A549 (cell line): ENCODE measurements around the gene CA12. TPM values are rescaled to one million over a fixed set of nuclear protein-coding genes. Genes with fewer than 3 reads are reported as not detected.

Source experiments
- ATAC-seq, 2 experiments: fragments of 200-7000 bp in 1 of 2; fragments of >200 bp in 1 of 2; cut with Nextera tagmentation in 1 of 2; cut with Tn5 transposase in 1 of 2; 3 replicates each; pipeline versions ENCODE4 v1.8.0 to v1.9.1; 2018 to 2020; ENCODE audit warnings: mild to moderate bottlenecking in 1 of 2, moderate library complexity in 1 of 2
- CTCF ChIA-PET: fragments of 300-600 bp; sonication (Branson Sonifier 250); formaldehyde crosslinking; extraction: SDS; loops from one replicate; lab custom pipeline; 2021; ENCODE audit warnings: antibody characterized with exemption, inconsistent platforms; lab: Yijun Ruan, JAX
- POLR2A ChIA-PET: fragments of 350-600 bp; formaldehyde crosslinking; extraction: SDS; loops from one replicate; lab custom pipeline; 2021; ENCODE audit warnings: antibody characterized with exemption, inconsistent platforms; lab: Yijun Ruan, JAX
- DNase-seq, 2 experiments: peaks; one replicate each; pipeline versions ENCODE4 v3.0.0 to v3.0.0-alpha.2; 2011 to 2016; ENCODE audit warnings: low read depth in 1 of 2, low spot score in 1 of 2
- FAIRE-seq: peaks from 2 replicates; lab custom pipeline; 2011; peaks lifted over from hg19 to GRCh38; lab: Jason Lieb, UNC
- H3K27ac ChIP-seq, 2 experiments: fragments of >200 bp; sonication (Bioruptor Twin); formaldehyde crosslinking; 3 replicates each; pipeline ENCODE4 v1.5.1; 2016 to 2017
- H3K4me1 ChIP-seq: fragments of >200 bp; sonication (Bioruptor Twin); formaldehyde crosslinking; 3 replicates; pipeline ENCODE4 v1.6.1; 2016
- H3K4me2 ChIP-seq: fragments of >200 bp; sonication (Bioruptor Twin); formaldehyde crosslinking; 3 replicates; pipeline ENCODE4 v1.6.1; 2016
- H3K4me3 ChIP-seq: fragments of >200 bp; sonication (Bioruptor Twin); formaldehyde crosslinking; 3 replicates; pipeline ENCODE4 v1.5.1; 2016
- H3K9me3 ChIP-seq: fragments of >200 bp; sonication (Bioruptor Twin); formaldehyde crosslinking; 3 replicates; pipeline ENCODE4 v1.6.1; 2016
- BHLHE40 ChIP-seq: IDR thresholded peaks from 2 replicates; pipeline ENCODE4 v1.6.1; 2012; ENCODE audit warnings: low read depth, low read length, inconsistent platforms
- CBX2 ChIP-seq: fragments of 200-600 bp; sonication (generic); IDR thresholded peaks from 2 replicates; pipeline ENCODE4 v1.6.1; 2016; ENCODE audit warnings: low read depth, mild to moderate bottlenecking, borderline replicate concordance
- CEBPB ChIP-seq, 2 experiments: fragments of >200 bp in 1 of 2; sonication (Bioruptor Twin) in 1 of 2; formaldehyde crosslinking in 1 of 2; IDR thresholded peaks; 2 replicates each; pipeline ENCODE4 v1.6.1; 2012 to 2016
- CHD4 ChIP-seq: fragments of 200-600 bp; sonication (generic); IDR thresholded peaks from 2 replicates; pipeline ENCODE4 v1.6.1; 2016; ENCODE audit warnings: antibody characterized with exemption, mild to moderate bottlenecking, borderline replicate concordance
- EHMT2 ChIP-seq: fragments of 200-600 bp; sonication (generic); IDR thresholded peaks from 2 replicates; pipeline ENCODE4 v1.6.1; 2016; ENCODE audit warnings: antibody characterized with exemption, low read depth, mild to moderate bottlenecking, moderate library complexity
- FOXS1 ChIP-seq: fragments of 250-450 bp; sonication (Bioruptor Pico); IDR thresholded peaks from 2 replicates; pipeline ENCODE4 v1.5.0; 2020; ENCODE audit warnings: mild to moderate bottlenecking, moderate library complexity
- JUN ChIP-seq, 2 experiments: fragments of >200 bp; sonication (Bioruptor Twin); formaldehyde crosslinking; IDR thresholded peaks; 2 replicates in 1 of 2; 3 replicates in 1 of 2; pipeline ENCODE4 v1.6.1; 2016 to 2017
- KDM5A ChIP-seq: fragments of 200-600 bp; sonication (generic); IDR thresholded peaks from 2 replicates; pipeline ENCODE4 v1.6.1; 2016; ENCODE audit warnings: antibody characterized with exemption, mild to moderate bottlenecking
- NPAS2 ChIP-seq: fragments of 250-450 bp; sonication (Bioruptor Pico); IDR thresholded peaks from 2 replicates; pipeline ENCODE4 v1.8.0; 2022; ENCODE audit warnings: mild to moderate bottlenecking, moderate library complexity, borderline replicate concordance
- NR3C1 ChIP-seq: fragments of >200 bp; sonication (Bioruptor Twin); formaldehyde crosslinking; IDR thresholded peaks from 3 replicates; pipeline ENCODE4 v1.6.1; 2017
- POLR2AphosphoS2 ChIP-seq: conservative IDR thresholded peaks from 2 replicates; pipeline ENCODE4 v1.6.1; 2012; ENCODE audit warnings: low read length, improper control_type of control experiment, inconsistent platforms
- REST ChIP-seq: fragments of 200-600 bp; sonication (generic); IDR thresholded peaks from 2 replicates; pipeline ENCODE4 v1.6.1; 2016; ENCODE audit warnings: antibody characterized with exemption, mild to moderate bottlenecking, moderate library complexity
- SMC3 ChIP-seq: fragments of >200 bp; sonication (Bioruptor Twin); formaldehyde crosslinking; IDR thresholded peaks from 3 replicates; pipeline ENCODE4 v1.6.1; 2018; ENCODE audit warnings: inconsistent platforms
- TP53 ChIP-seq: fragments of 250-450 bp; sonication (Bioruptor Pico); IDR thresholded peaks from 2 replicates; pipeline ENCODE4 v1.5.0; 2021; ENCODE audit warnings: mild to moderate bottlenecking, moderate library complexity
- USF2 ChIP-seq: fragments of 450-650 bp; IDR thresholded peaks from 2 replicates; pipeline ENCODE4 v1.6.1; 2014; ENCODE audit warnings: antibody characterized with exemption
- ZC3H11A ChIP-seq: fragments of 450-650 bp; IDR thresholded peaks from 2 replicates; pipeline ENCODE4 v1.6.1; 2014; ENCODE audit warnings: antibody characterized with exemption, mild to moderate bottlenecking
- ZFP36 ChIP-seq: fragments of 450-650 bp; IDR thresholded peaks from 2 replicates; pipeline ENCODE4 v1.6.1; 2014; ENCODE audit warnings: borderline replicate concordance; ENCODE audit not compliant: partially characterized antibody
- WGBS: methylation state at CpG from one replicate; pipeline ENCODE4 v1.1.6; 2017; ENCODE audit errors: missing lambda C conversion rate; 5-methylcytosine and 5-hydroxymethylcytosine counted together
- polyA plus RNA-seq, 4 experiments: library from polyadenylated mRNA; depleted of rRNA in 3 of 4; stranded (reverse); fragments of >200 nt; fragmentation: RNase III in 1 of 4; extraction: RNeasy Plus Mini Kit Qiagen cat#74134 plus additional on column Dnase treatment in 1 of 4; gene quantifications; 2 replicates in 3 of 4; 3 replicates in 1 of 4; pipeline ENCODE4 v1.2.3, GENCODE V29; 2011 to 2017
- TF ChIP-seq, protein P1 (sequence below): IDR thresholded peaks from 2 replicates; pipeline ENCODE4 v1.6.1; 2012; ENCODE audit warnings: low read depth, borderline replicate concordance
- TF ChIP-seq, protein P2 (sequence below): fragments of 250-450 bp; sonication (Bioruptor Pico); IDR thresholded peaks from 2 replicates; pipeline ENCODE4 v1.5.0; 2020; ENCODE audit warnings: low read depth, mild to moderate bottlenecking, moderate library complexity
- TF ChIP-seq, protein P3 (sequence below): fragments of >200 bp; sonication (Bioruptor Twin); formaldehyde crosslinking; IDR thresholded peaks from 3 replicates; pipeline ENCODE4 v1.5.1; 2016
- TF ChIP-seq, protein P4 (sequence below): fragments of 250-450 bp; sonication (Bioruptor Pico); IDR thresholded peaks from 2 replicates; pipeline ENCODE4 v1.5.0; 2021; ENCODE audit warnings: mild to moderate bottlenecking, moderate library complexity, borderline replicate concordance

Gene CA12
- polyA plus RNA-seq, 2 of the 4 experiments (the other 2 are of a cell fraction) = 129 to 323 TPM

DNA sequence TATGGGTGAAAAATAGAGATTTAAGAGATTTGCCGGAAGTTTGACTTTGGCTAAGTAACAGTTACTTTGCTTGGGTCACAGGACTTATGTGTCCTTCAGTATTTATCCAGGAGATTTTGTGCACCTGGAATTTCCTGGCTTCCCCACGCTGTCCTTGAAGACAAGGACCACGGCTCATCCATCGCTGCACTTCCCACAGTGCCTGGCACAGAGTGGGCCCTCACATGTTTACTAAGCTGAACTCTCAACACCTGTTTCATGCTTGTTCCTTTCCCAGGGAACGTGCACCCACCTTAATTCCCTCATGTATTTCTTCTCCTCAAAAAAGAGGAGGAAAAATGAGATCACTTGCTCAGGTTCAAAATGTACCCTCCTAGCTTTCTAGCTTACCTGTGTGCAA is 32.0 kb downstream of the CA12 start:
- TF ChIP-seq, protein P1, sequence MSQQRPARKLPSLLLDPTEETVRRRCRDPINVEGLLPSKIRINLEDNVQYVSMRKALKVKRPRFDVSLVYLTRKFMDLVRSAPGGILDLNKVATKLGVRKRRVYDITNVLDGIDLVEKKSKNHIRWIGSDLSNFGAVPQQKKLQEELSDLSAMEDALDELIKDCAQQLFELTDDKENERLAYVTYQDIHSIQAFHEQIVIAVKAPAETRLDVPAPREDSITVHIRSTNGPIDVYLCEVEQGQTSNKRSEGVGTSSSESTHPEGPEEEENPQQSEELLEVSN = no peak
- TF ChIP-seq BHLHE40 (no peak), CBX2 (no peak), NPAS2 (CRISPR knock-in tag) (no peak), CHD4 (no peak)
- WGBS = 96% methylated on average over 5 of the region's 5 CpGs
- Histone ChIP-seq H3K27ac (peak overlapping the region in 1 of 2 experiments; percentile 64; a peak in 3 of 6 replicates), H3K4me1 (peaks cover 79% of the 10 kb centered on the region), H3K4me2 (no peak overlapping the region), H3K9me3 (no peaks in the 10 kb centered on the region), H3K4me3 (no peak overlapping the region)
- ChIA-PET POLR2A (no interaction called here), CTCF (interaction anchor here (0.6 to 3.3 kb wide), 8 partner anchors 9 to 314 kb away, joined by 3 to 16 read pairs (median 3); no protein-coding TSS in a partner anchor)
- FAIRE-seq (no peak), ATAC-seq (no peak), DNase-seq (no peak)

- Histone ChIP-seq H3K4me2 (peak overlapping the region; percentile 36), H3K4me3 (no peak overlapping the region), H3K9me3 (no peaks in the 10 kb centered on the region), H3K27ac (peak overlapping the region; percentile 37 to 64; a peak in 5 of 6 replicates), H3K4me1 (peaks cover 79% of the 10 kb centered on the region)
- TF ChIP-seq, protein P1 = no peak
- peak; percentile 12; the same call in 1 of the 2 replicates for TF ChIP-seq USF2
- ATAC-seq (peak in 1 of 2 experiments; percentile 15; a peak in 1 of 6 replicates), DNase-seq (no peak), FAIRE-seq (no peak)
- CTCF ChIA-PET = interaction anchor here (0.7 to 1.7 kb wide), 11 partner anchors 10 to 301 kb away, joined by 3 to 7 read pairs (median 4); no protein-coding TSS in a partner anchor
- WGBS = 69% methylated on average over 6 of the region's 6 CpGs
- POLR2A ChIA-PET = no interaction called here
Observed at GRCh38 chr15:63349156-63349555, 32.5 kb downstream of the CA12 start.

GRCh38 chr15:63348392-63348791 is 33.3 kb downstream of the CA12 start:
- no peak for TF ChIP-seq KDM5A
- TF ChIP-seq REST = no peak
- TF ChIP-seq ZC3H11A = no peak
- TF ChIP-seq, protein P2, sequence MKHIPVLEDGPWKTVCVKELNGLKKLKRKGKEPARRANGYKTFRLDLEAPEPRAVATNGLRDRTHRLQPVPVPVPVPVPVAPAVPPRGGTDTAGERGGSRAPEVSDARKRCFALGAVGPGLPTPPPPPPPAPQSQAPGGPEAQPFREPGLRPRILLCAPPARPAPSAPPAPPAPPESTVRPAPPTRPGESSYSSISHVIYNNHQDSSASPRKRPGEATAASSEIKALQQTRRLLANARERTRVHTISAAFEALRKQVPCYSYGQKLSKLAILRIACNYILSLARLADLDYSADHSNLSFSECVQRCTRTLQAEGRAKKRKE (CRISPR knock-in tag) = no peak
- TF ChIP-seq, protein P3, sequence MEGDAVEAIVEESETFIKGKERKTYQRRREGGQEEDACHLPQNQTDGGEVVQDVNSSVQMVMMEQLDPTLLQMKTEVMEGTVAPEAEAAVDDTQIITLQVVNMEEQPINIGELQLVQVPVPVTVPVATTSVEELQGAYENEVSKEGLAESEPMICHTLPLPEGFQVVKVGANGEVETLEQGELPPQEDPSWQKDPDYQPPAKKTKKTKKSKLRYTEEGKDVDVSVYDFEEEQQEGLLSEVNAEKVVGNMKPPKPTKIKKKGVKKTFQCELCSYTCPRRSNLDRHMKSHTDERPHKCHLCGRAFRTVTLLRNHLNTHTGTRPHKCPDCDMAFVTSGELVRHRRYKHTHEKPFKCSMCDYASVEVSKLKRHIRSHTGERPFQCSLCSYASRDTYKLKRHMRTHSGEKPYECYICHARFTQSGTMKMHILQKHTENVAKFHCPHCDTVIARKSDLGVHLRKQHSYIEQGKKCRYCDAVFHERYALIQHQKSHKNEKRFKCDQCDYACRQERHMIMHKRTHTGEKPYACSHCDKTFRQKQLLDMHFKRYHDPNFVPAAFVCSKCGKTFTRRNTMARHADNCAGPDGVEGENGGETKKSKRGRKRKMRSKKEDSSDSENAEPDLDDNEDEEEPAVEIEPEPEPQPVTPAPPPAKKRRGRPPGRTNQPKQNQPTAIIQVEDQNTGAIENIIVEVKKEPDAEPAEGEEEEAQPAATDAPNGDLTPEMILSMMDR = no peak
- TF ChIP-seq, protein P4, sequence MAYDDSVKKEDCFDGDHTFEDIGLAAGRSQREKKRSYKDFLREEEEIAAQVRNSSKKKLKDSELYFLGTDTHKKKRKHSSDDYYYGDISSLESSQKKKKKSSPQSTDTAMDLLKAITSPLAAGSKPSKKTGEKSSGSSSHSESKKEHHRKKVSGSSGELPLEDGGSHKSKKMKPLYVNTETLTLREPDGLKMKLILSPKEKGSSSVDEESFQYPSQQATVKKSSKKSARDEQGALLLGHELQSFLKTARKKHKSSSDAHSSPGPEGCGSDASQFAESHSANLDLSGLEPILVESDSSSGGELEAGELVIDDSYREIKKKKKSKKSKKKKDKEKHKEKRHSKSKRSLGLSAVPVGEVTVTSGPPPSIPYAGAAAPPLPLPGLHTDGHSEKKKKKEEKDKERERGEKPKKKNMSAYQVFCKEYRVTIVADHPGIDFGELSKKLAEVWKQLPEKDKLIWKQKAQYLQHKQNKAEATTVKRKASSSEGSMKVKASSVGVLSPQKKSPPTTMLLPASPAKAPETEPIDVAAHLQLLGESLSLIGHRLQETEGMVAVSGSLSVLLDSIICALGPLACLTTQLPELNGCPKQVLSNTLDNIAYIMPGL (CRISPR knock-in tag) = no peak
- TF ChIP-seq FOXS1 (CRISPR knock-in tag) = no peak
- TF ChIP-seq POLR2AphosphoS2 = no peak
- TF ChIP-seq TP53 (CRISPR knock-in tag) = no peak
- TF ChIP-seq EHMT2 = no peak
- TF ChIP-seq SMC3 = no peak
- no peak for TF ChIP-seq CEBPB (IDR thresholded peaks at IDR 0.05)
- TF ChIP-seq ZFP36 = no peak
- TF ChIP-seq NPAS2 (CRISPR knock-in tag) = no peak
- no peak for TF ChIP-seq JUN (IDR thresholded peaks at IDR 0.05)
- no peak for TF ChIP-seq NR3C1
- H3K4me2 ChIP-seq = peak overlapping the region; percentile 36
- WGBS = 71% methylated on average over 7 of the region's 7 CpGs
- H3K27ac ChIP-seq = peak overlapping the region; percentile 37 to 64; a peak in 5 of 6 replicates
- ATAC-seq (peak in 1 of 2 experiments; percentile 54; a peak in 4 of 6 replicates), DNase-seq (peak in 1 of 2 experiments; percentile 41), FAIRE-seq (no peak)
- ChIA-PET CTCF (interaction anchor here (0.7 to 2.5 kb wide), 11 partner anchors 9 to 300 kb away, joined by 3 to 7 read pairs (median 4); no protein-coding TSS in a partner anchor), POLR2A (no interaction called here)
- H3K4me1 ChIP-seq = peaks cover 73% of the 10 kb centered on the region
- H3K9me3 ChIP-seq = no peaks in the 10 kb centered on the region
- no peak overlapping the region for H3K4me3 ChIP-seq
